MM.1S (cell line): ENCODE data around the gene PLD6.

ENCODE experiments used
- DNase-seq: peaks from one replicate; pipeline ENCODE4 v3.0.0-alpha.2; 2015
- H2AFZ ChIP-seq: fragments of 300-600 bp; sonication (generic); 2 replicates; pipeline ENCODE4 v1.6.0; 2016; ENCODE audit warnings: antibody characterized with exemption, low read length
- H3F3A ChIP-seq: fragments of 300-600 bp; sonication (generic); 2 replicates; pipeline ENCODE4 v1.6.1; 2016; ENCODE audit warnings: mild to moderate bottlenecking, antibody characterized with exemption, low read length, moderate library complexity, mixed read lengths; ENCODE audit not compliant: insufficient read depth
- H3K27ac ChIP-seq: fragments of 300-600 bp; sonication (generic); 2 replicates; pipeline ENCODE4 v1.5.1; 2016; ENCODE audit warnings: mild to moderate bottlenecking, low read length
- H3K27me3 ChIP-seq: fragments of 300-600 bp; sonication (generic); replicated peaks from 2 replicates; pipeline ENCODE4 v1.6.0; 2016; ENCODE audit warnings: low read length; ENCODE audit not compliant: insufficient read depth
- H3K36me3 ChIP-seq: fragments of 300-600 bp; sonication (generic); replicated peaks from 2 replicates; pipeline ENCODE4 v1.6.1; 2016; ENCODE audit warnings: mild to moderate bottlenecking, low read length, mixed read lengths; ENCODE audit not compliant: insufficient read depth
- H3K4me1 ChIP-seq: fragments of 300-600 bp; sonication (generic); 2 replicates; pipeline ENCODE4 v1.6.1; 2016; ENCODE audit warnings: low read length, mixed read lengths
- H3K4me2 ChIP-seq: fragments of 300-600 bp; sonication (generic); 2 replicates; pipeline ENCODE4 v1.6.0; 2016; ENCODE audit warnings: low read depth, low read length
- H3K4me3 ChIP-seq: fragments of 300-600 bp; sonication (generic); 2 replicates; pipeline ENCODE4 v1.5.1; 2016; ENCODE audit warnings: low read length, mixed read lengths
- H3K79me2 ChIP-seq: fragments of 300-600 bp; sonication (generic); 2 replicates; pipeline ENCODE4 v1.6.1; 2016; ENCODE audit warnings: mixed run types, low read length, mixed read lengths
- H3K9ac ChIP-seq: fragments of 300-600 bp; sonication (generic); 2 replicates; pipeline ENCODE4 v1.6.1; 2016; ENCODE audit warnings: low read length, mixed read lengths
- H3K9me2 ChIP-seq: fragments of 300-600 bp; sonication (generic); replicated peaks from 2 replicates; pipeline ENCODE4 v1.6.1; 2016; ENCODE audit warnings: mild to moderate bottlenecking, low read length, mixed read lengths; ENCODE audit not compliant: insufficient read depth
- H3K9me3 ChIP-seq: fragments of 300-600 bp; sonication (generic); replicated peaks from 2 replicates; pipeline ENCODE4 v1.6.1; 2016; ENCODE audit warnings: mild to moderate bottlenecking, low read length, mixed read lengths; ENCODE audit not compliant: insufficient read depth
- H4K20me1 ChIP-seq: fragments of 300-600 bp; sonication (generic); 2 replicates; pipeline ENCODE4 v1.6.1; 2016; ENCODE audit warnings: mild to moderate bottlenecking, low read length, moderate library complexity, mixed read lengths; ENCODE audit not compliant: insufficient read depth
- CTCF ChIP-seq: fragments of 300-600 bp; sonication (generic); IDR thresholded peaks from 2 replicates; pipeline ENCODE4 v1.5.1; 2016; ENCODE audit warnings: antibody characterized with exemption, low read length, mixed read lengths
- EZH2 ChIP-seq: fragments of 300-600 bp; sonication (generic); optimal IDR thresholded peaks from 2 replicates; pipeline ENCODE3; 2017; ENCODE audit warnings: low read depth, mild to moderate bottlenecking, antibody characterized with exemption, low read length, mixed read lengths
- EZH2phosphoT487 ChIP-seq: fragments of 300-600 bp; sonication (generic); IDR thresholded peaks from 2 replicates; pipeline ENCODE4 v1.6.1; 2018; ENCODE audit warnings: antibody characterized with exemption, low read length

Gene PLD6

GRCh38 chr17:17190188-17190587 is 15.9 kb downstream of the PLD6 start:
- Histone ChIP-seq H3K9me2 (no peaks in the 10 kb centered on the region), H3F3A (no peaks in the 10 kb centered on the region), H3K4me2 (no peak overlapping the region), H3K27me3 (no peaks in the 10 kb centered on the region), H3K9ac (no peak overlapping the region), H2AFZ (no peak overlapping the region), H3K4me3 (no peak overlapping the region), H3K27ac (no peak overlapping the region), H4K20me1 (no peaks in the 10 kb centered on the region), H3K79me2 (no peaks in the 10 kb centered on the region), H3K9me3 (no peaks in the 10 kb centered on the region), H3K4me1 (0 out of 2 replicates have a peak, but pooled peaks cover 3% of the 10 kb centered on the region), H3K36me3 (0 out of 2 replicates have a peak, but pooled peaks cover 3% of the 10 kb centered on the region)
- no peak for DNase-seq
- TF ChIP-seq EZH2phosphoT487, result no peak
- no peak for TF ChIP-seq CTCF
- TF ChIP-seq EZH2, result no peak

GRCh38 chr17:17189559-17189958 is 16.6 kb downstream of the PLD6 start:
- Histone ChIP-seq H3K27ac (no peak overlapping the region), H3K9ac (no peak overlapping the region), H4K20me1 (no peaks in the 10 kb centered on the region), H3K4me2 (no peak overlapping the region), H3K9me2 (no peaks in the 10 kb centered on the region), H3K4me1 (0 out of 2 replicates have a peak, but pooled peaks cover 3% of the 10 kb centered on the region), H3K79me2 (no peaks in the 10 kb centered on the region), H3K9me3 (no peaks in the 10 kb centered on the region), H3K27me3 (no peaks in the 10 kb centered on the region), H3K4me3 (no peak overlapping the region), H3K36me3 (0 out of 2 replicates have a peak, but pooled peaks cover 3% of the 10 kb centered on the region), H2AFZ (no peak overlapping the region), H3F3A (no peaks in the 10 kb centered on the region)
- TF ChIP-seq EZH2phosphoT487 (no peak), CTCF (no peak), EZH2 (no peak)
- DNase-seq, result no peak

GRCh38 chr17:17188586-17188985 is 17.5 kb downstream of the PLD6 start:
- TF ChIP-seq CTCF (no peak), EZH2 (no peak), EZH2phosphoT487 (no peak)
- no peak for DNase-seq
- H4K20me1 ChIP-seq, result no peaks in the 10 kb centered on the region
- H3K9me3 ChIP-seq, result no peaks in the 10 kb centered on the region
- 0 out of 2 replicates have a peak, but pooled peaks cover 3% of the 10 kb centered on the region for H3K36me3 ChIP-seq
- no peak overlapping the region for H3K9ac ChIP-seq
- H3K4me1 ChIP-seq, result 0 out of 2 replicates have a peak, but pooled peaks cover 3% of the 10 kb centered on the region
- no peak overlapping the region for H2AFZ ChIP-seq
- no peak overlapping the region for H3K27ac ChIP-seq
- H3K4me3 ChIP-seq, result no peak overlapping the region
- no peak overlapping the region for H3K4me2 ChIP-seq
- H3K27me3 ChIP-seq, result no peaks in the 10 kb centered on the region
- H3K79me2 ChIP-seq, result no peaks in the 10 kb centered on the region
- no peaks in the 10 kb centered on the region for H3K9me2 ChIP-seq
- no peaks in the 10 kb centered on the region for H3F3A ChIP-seq
